Activated CD4-positive, alpha-beta T cell treated with anti-CD3 and anti-CD28 coated beads, Interleukin-2, amount 50 U/mL, for 48 hours (primary cell): ENCODE measurements around the gene WASF2.
A peak's percentile ranks its signal among the peaks of the same experiment; 100 is the strongest.
"Not testable (repeated sequence)": the region's sequence is repeated elsewhere in the genome, so short reads cannot be mapped to it uniquely, and the experiment has no call there.

ENCODE experiments used
- DNase-seq, 2 experiments: peaks; one replicate each; pipeline ENCODE4 v3.0.0-alpha.2; 2020

Gene WASF2

DNA sequence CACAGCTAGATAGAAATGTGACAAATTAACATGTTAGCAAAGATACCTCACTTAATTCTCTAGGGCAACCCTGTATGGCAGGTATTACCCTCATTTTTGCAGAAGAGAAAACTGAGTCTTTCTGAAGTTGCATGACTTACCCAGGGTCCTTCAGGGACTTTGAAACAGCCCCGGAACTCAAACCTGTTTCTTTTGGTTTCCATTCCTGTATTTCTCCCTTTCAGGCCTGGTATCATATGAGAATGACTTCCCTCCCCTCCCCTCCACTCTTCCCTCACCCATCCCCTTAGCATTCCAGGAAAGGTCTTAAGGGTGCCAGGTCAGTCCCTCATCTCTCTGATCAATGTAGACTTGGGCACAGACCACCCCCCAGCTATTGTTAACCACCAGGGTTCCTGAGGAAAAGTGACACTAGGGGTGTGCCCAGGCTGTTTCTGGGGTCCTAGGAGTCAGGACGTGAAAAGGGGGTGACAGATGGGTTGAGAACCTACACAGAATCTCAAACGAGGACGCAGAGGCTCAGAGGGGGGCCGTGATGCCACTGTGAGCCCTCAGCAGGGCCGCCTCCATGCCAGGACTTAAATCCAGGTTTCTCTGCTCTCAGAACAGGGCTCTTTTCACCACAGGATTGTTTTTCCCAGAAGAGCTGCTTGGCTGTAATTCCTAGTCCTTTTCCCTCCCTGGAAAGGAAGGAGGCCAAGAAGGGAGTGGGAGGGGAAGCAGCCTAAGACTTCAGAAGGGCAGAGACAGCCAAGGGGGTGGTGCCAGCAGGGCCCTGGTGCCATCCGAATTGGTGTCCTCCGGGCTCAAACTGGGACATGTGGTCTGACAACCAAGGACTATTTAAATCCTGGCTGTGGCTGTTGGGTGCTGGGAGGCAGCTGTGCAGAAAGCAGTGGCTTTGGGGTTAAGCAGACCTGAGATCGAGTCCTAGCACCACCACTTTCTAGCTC, 2.1 kb upstream of the WASF2 start:
- no peak for DNase-seq

GRCh38 chr1:27489501-27489972, 430 bp downstream of the WASF2 start:
- peak; percentile 23 to 39 for DNase-seq

DNA sequence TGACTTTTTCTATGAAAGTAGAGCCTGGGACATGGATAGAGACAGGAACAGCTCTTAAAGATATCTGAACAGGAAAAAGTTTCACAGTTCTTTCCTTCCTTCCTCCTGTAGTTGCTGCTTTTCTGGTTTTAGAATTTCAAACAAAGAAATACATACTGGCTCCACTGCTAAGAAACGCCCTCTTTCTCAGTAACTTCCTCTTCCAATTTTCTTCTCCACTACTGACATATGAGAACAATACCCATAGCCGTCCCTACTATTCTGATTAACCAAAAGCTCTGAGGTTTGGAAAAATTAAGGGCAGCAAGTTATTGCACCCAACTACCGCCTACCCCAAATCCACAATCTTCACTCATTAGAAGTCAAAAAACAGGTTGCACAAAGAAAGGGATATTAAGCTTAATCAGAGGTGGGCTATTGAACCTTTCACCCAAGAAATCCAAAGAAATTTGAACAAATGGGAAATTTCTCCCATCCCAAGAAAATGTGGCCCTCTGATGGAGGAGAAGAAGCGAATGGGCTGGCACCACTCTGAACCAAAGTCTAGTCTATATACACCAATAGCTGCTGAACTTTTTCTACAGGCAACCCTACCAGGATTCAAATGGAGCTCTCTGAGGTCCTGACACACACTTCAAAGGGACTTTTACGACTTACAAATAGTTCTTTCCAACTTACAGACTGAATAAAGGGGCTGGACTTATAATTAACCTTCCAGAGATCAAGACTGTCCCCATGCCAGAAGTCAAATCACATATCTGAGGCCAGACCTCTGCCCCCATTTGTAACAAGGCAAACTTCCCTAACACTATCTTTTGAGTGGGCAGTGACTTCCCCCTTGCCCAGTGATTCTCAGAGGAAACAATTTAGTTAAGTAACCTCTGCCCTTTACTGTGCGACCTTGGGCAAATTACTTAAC, 1.7 kb downstream of the WASF2 start:
- no peak for DNase-seq

DNA sequence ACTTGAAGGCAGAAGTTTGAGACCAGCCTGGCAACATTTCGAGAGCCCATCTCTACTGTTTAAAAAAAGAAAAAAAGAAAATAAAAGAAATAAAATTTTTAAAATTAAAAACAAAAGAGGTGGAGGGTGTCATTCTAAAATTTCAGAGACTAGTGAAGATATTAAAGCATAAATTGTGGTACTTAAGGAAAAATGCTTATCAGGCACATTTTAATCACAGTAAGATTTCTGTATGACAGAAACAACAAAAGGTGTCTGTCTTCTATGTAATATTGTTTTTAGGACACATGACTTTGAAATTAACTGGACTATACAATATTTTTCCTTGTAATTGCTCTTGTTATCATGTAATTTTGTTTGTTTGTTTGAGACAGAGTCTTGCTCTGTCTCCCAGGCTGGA, 4.6 kb downstream of the WASF2 start:
- no peak for DNase-seq

DNA sequence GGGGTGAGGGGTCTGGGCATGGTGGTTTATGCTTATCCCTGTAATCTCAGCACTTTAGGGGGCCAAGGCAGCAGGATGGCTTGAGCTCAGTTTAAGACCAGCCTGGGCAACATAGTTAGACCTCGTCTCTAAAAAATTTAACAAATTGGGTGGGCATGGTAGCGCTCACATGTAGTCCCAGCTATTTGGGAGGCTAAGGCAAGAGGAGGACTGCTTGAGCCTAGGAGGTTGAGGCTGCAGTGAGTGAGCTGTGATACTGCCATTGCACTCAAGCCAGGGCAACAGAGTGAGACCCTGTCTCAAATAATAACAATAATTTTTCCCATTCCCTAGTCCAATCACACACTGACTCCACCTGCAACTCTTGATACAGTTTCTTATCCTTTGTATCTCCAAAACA, 6.3 kb downstream of the WASF2 start:
- no peak for DNase-seq

DNA sequence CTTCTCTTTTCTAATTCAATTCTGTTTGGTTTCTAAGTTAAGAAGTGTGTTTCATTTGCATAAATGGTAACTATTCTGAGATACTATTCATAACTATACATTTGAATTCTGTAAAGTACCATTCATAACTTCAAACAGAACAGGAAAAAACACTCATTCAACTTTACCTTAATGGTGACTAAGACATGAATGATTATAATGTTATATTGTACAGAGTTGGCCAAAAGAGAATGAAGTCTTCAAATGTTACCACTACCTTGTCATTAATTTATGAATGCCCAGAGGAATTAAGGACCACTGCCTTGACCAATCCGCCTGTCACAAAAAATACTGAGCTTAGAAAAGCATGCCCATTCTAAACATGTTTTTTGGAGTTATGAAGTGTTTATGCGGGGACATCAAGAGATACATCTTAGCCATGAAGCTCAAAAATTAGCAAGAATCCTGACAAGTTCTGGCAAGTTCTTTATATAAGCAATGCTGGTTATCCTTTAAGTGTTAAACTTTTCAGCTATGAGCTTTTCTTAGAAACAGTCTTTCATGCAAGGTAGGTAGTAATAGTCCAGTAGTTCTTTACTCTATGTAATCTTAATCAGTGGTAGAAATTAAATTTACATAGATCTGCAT, 7.9 kb downstream of the WASF2 start:
- DNase-seq, result no peak

GRCh38 chr1:27478098-27478497, 11.9 kb downstream of the WASF2 start:
- DNase-seq, result no peak

GRCh38 chr1:27476237-27476636, 13.7 kb downstream of the WASF2 start:
- DNase-seq, result peak; percentile 24 to 28

- no peak for DNase-seq
Observed at GRCh38 chr1:27475720-27476119, 14.2 kb downstream of the WASF2 start.

DNA sequence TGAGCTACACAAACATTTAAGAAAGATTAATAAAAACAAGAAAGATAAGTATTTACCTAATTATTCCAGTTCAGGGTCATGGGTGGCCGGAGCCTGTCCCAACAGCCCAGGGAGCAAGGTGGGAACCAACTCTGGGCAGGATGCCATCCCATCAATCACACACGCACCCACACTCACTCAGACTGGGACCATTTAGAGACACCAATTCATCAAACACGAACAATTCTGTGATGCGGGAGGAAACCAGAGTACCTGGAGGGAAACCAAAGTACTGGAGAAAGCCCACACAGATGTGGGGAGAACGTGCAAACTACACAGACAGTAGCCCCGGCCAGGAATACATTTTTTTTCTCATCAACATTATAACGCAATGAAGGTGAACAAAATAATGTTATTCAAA, 16.2 kb downstream of the WASF2 start:
- peak in 1 of 2 experiments; percentile 21 for DNase-seq

DNA sequence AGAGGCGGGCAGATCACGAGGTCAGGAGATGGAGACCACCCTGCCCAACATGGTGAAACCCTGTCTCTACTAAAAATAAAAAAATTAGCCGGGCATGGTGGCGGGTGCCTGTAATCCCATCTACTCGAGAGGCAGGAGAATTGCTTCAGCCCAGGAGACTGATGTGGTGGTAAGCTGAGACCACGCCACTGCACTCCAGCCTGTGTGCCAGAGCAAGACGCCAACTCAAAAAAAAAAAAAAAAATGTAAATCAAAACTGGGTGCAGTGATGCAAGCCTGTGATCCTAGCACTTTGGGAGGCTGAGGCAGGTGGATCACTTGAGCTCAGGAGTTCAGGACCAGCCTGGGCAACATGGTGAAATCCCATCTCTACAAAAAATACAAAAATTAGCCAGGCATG, 17.9 kb downstream of the WASF2 start:
- not testable (repeated sequence) for DNase-seq

- no peak for DNase-seq
Observed at GRCh38 chr1:27471477-27471876, 18.5 kb downstream of the WASF2 start.

- DNase-seq, result no peak
Observed at GRCh38 chr1:27469334-27469733, 20.6 kb downstream of the WASF2 start.

GRCh38 chr1:27468378-27468777, 21.6 kb downstream of the WASF2 start:
- not testable (repeated sequence) for DNase-seq

DNA sequence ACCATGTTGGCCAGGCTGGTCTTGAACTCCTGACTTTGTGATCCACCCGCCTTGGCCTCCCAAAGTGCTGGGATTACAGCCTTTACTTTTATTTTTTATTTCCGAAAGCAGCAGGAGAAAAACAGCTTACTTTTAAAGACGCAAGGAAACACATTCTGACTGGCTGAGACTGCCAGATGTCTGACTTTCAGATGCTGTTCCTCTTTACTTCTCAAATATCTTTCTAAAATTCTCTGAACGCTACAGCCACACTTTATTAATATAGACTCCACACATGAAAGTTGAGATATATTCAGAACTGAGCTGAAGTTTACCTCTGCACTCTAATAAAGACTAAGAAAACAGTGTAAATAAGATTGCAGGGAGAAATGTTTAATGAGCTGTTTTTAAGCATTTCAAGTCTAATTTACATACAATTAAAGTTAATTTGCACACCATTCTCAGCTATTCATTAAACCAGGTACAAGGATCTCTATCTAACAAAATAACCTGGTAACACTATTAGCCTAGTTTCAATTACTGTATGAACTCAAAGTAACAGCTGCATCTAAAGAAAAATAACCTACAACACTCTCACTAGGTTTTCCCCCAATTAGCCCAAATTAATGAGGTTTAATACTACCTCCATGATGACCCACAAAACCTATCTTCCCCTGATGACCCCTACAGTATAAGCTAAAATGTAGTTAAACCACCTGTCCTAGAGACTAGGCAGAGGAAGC, 24.9 kb downstream of the WASF2 start:
- no peak for DNase-seq

- DNase-seq, result not testable (repeated sequence)
Observed at GRCh38 chr1:27463916-27464315, 26.1 kb downstream of the WASF2 start.

DNA sequence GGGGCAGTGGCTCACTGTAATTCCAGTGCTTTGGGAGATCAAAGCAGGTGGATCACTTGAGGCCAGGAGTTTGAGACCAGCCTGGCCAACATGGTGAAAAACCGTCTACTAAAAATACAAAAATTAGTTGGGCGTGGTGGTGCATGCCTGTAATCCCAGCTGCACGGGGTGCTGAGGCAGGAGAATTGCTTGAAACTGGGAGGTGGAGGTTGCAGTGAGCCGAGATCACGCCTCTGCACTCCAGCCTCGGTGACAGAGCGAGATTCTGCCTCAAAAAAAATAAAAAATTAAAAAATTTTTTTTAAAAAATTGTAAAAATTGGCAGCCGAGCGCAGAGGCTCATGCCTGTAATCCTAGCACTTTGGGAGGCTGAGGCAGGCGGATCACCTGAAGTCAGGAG, 31.4 kb downstream of the WASF2 start:
- DNase-seq, result not testable (repeated sequence)

DNA sequence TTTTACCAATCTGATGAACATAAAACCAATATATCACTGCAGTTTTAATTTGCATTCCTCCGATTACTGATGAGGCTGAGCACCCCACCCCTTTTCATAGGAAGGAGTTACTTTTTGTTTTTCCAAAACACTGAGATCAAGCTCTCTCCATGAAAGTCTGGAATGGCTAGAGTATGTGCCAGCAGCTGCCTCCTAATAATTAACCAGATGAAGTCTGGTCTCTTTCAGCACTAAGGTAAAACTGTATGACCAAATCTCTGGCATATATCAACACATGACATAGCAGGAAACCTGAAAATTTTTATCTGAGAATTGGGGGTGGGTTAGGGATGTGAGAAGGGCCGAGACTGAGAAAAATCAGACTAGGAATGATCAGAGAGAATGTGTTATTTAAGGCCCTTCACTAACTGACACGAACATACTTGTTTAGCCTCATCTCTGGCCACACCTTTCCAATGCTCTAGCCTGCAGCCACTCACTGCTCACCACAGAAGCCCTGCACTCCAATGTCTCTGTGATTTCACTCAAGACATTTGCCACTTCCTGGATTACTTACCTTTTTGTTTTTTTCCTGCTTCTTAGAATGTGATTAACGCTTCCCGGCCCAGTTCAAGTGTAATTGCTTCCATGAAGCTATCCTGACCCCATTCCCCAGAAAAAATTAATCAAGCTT, 34.7 kb downstream of the WASF2 start:
- peak in 1 of 2 experiments; percentile 24 for DNase-seq

DNA sequence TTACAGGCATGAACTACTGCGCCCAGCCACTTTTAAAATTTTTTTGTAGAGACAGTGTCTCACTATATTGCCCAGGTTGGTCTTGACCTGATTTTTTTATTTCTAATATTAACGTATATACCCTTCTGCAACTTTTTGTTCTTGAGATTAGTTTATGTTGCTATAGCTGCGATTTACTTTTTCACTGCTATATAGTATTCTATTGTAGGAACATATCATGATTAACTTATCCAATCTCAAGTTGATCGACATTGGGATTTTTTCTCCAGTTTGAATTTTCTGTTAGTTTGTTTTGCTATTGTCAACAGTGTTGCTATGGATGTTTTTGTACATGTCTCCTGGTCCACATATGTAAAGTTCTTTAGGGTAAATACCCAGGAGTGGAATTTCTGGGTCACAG, 35.4 kb downstream of the WASF2 start:
- no peak for DNase-seq

DNA sequence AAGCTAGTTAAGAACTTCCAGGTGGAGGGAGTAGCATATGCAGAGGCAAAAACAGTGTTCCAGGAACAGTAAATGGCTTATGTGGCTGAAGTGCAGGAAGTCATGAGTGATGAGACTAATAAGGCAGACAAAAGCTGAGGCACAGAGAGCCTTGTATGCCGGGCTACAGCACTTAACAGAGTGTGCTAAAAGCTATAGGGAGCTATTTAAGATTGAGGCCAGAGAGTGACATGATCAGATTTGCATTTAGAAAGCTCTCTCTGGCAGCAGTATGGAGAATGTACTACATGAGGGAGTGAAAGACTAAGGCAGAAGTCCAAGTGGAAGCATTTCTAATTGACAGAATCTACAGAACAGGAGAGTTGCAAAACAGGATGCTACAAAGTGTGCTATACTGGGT, 38.6 kb downstream of the WASF2 start:
- no peak for DNase-seq

GRCh38 chr1:27448982-27449381, 41.0 kb downstream of the WASF2 start:
- no peak for DNase-seq

DNA sequence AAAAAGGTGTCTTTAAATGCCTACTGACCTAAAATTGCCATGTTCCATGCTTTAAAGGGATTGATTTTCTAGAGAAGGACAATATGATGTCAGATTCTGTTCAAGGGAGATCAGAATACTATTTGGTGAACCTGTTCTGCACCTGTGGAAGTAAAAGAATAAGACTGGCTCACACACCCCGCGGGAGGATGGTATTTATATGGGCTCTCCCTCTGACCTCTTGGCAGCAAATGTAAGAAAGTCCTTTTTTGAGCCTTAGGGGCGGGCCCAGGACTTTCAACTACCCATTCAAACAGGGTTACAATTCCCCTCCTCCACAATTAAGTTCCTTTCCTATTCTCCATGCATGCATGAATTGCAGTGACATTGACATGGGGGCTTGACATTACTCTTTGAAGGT, 42.1 kb downstream of the WASF2 start:
- no peak for DNase-seq
